AG04450 (cell line): Measurements from ENCODE around the gene TBX19. TPM values are rescaled to one million over a fixed set of nuclear protein-coding genes. Genes with fewer than 3 reads are reported as not detected.

Experiments
- CTCF ChIA-PET: fragments of 300-600, 350-600 bp; formaldehyde crosslinking; extraction: SDS; loops from one replicate; lab custom pipeline; 2022; ENCODE audit warnings: antibody characterized with exemption, inconsistent platforms; lab: Charles Lee
- POLR2A ChIA-PET: fragments of 350-600 bp; formaldehyde crosslinking; extraction: SDS; loops from one replicate; lab custom pipeline; 2021; ENCODE audit warnings: antibody characterized with exemption, inconsistent platforms; lab: Yijun Ruan, JAX
- DNase-seq: peaks from one replicate; pipeline ENCODE4 v3.0.0-alpha.2; 2011; ENCODE audit warnings: low read depth, low spot score
- H3K27ac ChIP-seq: one replicate; pipeline ENCODE4 v1.5.1; 2012; ENCODE audit warnings: low read depth, low read length, control low read depth
- H3K27me3 ChIP-seq: one replicate; pipeline ENCODE4 v1.6.0; 2012; ENCODE audit warnings: low read length; ENCODE audit not compliant: control insufficient read depth, insufficient read depth
- H3K4me3 ChIP-seq: 2 replicates; pipeline ENCODE4 v1.5.1; 2011; ENCODE audit warnings: mild to moderate bottlenecking, low read depth, low read length, control low read depth
- H3K9me3 ChIP-seq: 2 replicates; pipeline ENCODE4 v1.5.1; 2012; ENCODE audit warnings: low read length; ENCODE audit not compliant: control insufficient read depth, insufficient read depth
- polyA plus RNA-seq: library from polyadenylated mRNA; depleted of rRNA; stranded (reverse); fragments of >200 nt; gene quantifications from 2 replicates; pipeline ENCODE4 v1.2.3, GENCODE V29; 2011
- TF ChIP-seq, protein P1 (sequence below): IDR thresholded peaks from 2 replicates; pipeline ENCODE4 v1.5.1; 2011; ENCODE audit warnings: low read depth, low read length, control low read depth, inconsistent platforms

The TBX19 gene
- polyA plus RNA-seq, 1 experiment, result 1.3 TPM

DNA sequence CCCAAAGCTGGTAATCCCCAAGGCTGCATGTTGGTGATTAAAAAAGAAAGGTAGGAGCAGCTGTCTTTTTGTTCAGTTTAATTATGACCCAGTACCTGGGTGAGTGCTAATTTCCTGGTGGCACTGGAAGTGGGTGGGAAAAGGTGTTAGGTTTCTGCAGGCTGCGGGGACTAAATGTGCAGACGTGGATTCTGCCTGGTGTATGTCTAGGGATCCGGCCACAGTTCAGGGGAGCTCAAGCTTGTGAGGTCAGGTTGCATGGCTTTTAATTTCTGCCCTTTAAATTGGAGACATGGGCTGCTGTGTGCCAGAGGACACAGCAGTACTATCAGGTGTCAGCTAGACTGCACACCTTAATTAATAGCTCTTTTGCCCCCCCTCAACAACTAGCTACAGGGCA is 20.3 kb upstream of the TBX19 start:
- POLR2A ChIA-PET, result no interaction called here
- no peaks in the 10 kb centered on the region for H3K27me3 ChIP-seq
- no peak overlapping the region for H3K4me3 ChIP-seq
- peaks cover 8% of the 10 kb centered on the region; the same call in 1 of the 2 replicates for H3K9me3 ChIP-seq
- H3K27ac ChIP-seq, result no peak overlapping the region
- no peak for DNase-seq
- CTCF ChIA-PET, result no interaction called here
- TF ChIP-seq, protein P1, sequence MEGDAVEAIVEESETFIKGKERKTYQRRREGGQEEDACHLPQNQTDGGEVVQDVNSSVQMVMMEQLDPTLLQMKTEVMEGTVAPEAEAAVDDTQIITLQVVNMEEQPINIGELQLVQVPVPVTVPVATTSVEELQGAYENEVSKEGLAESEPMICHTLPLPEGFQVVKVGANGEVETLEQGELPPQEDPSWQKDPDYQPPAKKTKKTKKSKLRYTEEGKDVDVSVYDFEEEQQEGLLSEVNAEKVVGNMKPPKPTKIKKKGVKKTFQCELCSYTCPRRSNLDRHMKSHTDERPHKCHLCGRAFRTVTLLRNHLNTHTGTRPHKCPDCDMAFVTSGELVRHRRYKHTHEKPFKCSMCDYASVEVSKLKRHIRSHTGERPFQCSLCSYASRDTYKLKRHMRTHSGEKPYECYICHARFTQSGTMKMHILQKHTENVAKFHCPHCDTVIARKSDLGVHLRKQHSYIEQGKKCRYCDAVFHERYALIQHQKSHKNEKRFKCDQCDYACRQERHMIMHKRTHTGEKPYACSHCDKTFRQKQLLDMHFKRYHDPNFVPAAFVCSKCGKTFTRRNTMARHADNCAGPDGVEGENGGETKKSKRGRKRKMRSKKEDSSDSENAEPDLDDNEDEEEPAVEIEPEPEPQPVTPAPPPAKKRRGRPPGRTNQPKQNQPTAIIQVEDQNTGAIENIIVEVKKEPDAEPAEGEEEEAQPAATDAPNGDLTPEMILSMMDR, result no peak

- TF ChIP-seq, protein P1, result no peak
- no peak for DNase-seq
- POLR2A ChIA-PET, result no interaction called here
- Histone ChIP-seq H3K4me3 (no peak overlapping the region), H3K9me3 (peaks cover 3% of the 10 kb centered on the region; the same call in 1 of the 2 replicates), H3K27ac (no peak overlapping the region), H3K27me3 (no peaks in the 10 kb centered on the region)
- CTCF ChIA-PET, result interaction anchor here (1.0 kb wide), 1 partner anchor 179 kb away, joined by 4 read pairs; no protein-coding TSS in a partner anchor
Measured at GRCh38 chr1:168261390-168261789, 19.3 kb upstream of the TBX19 start.

DNA sequence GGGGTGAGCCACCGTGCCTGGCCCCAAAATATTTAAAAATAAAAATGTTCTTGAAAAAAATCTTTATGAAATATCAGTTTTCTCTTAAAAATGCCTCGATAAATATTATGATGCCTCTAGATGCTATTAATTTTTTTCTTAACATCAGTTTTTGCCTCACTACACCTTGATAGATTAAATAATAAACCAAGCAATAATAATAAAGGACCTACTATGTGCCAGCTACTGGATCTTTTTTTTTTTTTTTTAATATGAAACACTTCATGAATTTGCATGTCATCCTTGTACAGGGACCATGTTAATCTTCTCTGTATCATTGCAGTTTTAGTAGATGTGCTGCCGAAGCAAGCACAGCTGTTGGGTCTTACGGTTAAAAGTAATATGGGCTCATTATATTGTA is 17.5 kb upstream of the TBX19 start:
- TF ChIP-seq, protein P1, result no peak
- POLR2A ChIA-PET, result no interaction called here
- no peak for DNase-seq
- CTCF ChIA-PET, result no interaction called here
- Histone ChIP-seq H3K9me3 (no peaks in the 10 kb centered on the region), H3K27me3 (no peaks in the 10 kb centered on the region), H3K27ac (no peak overlapping the region), H3K4me3 (no peak overlapping the region)

GRCh38 chr1:168264296-168264695 is 16.4 kb upstream of the TBX19 start:
- CTCF ChIA-PET, result no interaction called here

GRCh38 chr1:168265596-168265995 is 15.1 kb upstream of the TBX19 start:
- ChIA-PET POLR2A (no interaction called here), CTCF (no interaction called here)
- Histone ChIP-seq H3K27ac (no peak overlapping the region), H3K9me3 (no peaks in the 10 kb centered on the region), H3K27me3 (no peaks in the 10 kb centered on the region), H3K4me3 (no peak overlapping the region)
- DNase-seq, result no peak
- TF ChIP-seq, protein P1, result no peak

More at GRCh38 chr1:168264296-168264695, 16.4 kb upstream of the TBX19 start:
- Histone ChIP-seq H3K27me3 (no peaks in the 10 kb centered on the region), H3K27ac (no peak overlapping the region), H3K4me3 (no peak overlapping the region), H3K9me3 (no peaks in the 10 kb centered on the region)
- TF ChIP-seq, protein P1, result no peak
- no peak for DNase-seq
- POLR2A ChIA-PET, result no interaction called here
